Thyroid gland (tissue), 4 donors: Measurements from ENCODE around the gene XPC.

Experiments
- CTCF ChIP-seq, 6 experiments: fragments of 200-600 bp in 3 of 6; fragments of 450-650 bp in 3 of 6; sonication (generic) in 3 of 6; IDR thresholded peaks; one replicate each; pipeline ENCODE4 v1.5.1; 2016 to 2019; ENCODE audit warnings: antibody characterized with exemption in 6 of 6, mild to moderate bottlenecking in 2 of 6, inconsistent platforms in 1 of 6, moderate library complexity in 1 of 6
- POLR2A ChIP-seq, 2 donors: fragments of 450-650 bp; IDR thresholded peaks; one replicate each; pipeline ENCODE4 v1.6.1; 2017; ENCODE audit warnings: antibody characterized with exemption in 2 of 2, mild to moderate bottlenecking in 2 of 2, moderate library complexity in 1 of 2

DNA sequence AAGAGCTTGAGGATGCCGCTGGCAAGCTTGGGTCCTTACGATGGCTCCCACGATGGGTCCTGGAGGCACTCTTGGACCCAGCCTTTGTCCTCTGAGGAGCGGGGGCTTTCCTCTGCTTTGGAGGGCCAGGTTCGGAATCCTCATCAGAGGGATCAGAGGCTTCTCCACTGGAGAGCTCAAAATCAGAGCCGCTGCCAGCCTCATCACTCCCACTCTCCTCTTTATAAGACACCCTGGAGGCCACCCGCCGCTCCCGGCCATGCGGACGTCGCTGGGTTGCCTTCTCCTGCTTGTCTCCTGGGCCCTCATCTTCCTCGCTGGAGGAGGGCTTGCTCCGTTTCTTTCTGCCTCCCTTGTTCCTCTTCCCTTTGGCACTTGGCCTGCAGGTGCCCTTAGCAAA lies 20.0 kb downstream of the XPC start:
- no peak for TF ChIP-seq POLR2A (IDR thresholded peaks at IDR 0.05)
- TF ChIP-seq CTCF (IDR thresholded peaks at IDR 0.05) = no peak
